Neutrophil (primary cell): ENCODE results near the gene C9orf152.

Source experiments
- H3K27ac ChIP-seq: fragments of 200-600 bp; sonication (generic); 2 replicates; pipeline ENCODE4 v1.5.1; 2016; ENCODE audit warnings: mild to moderate bottlenecking, moderate library complexity
- H3K27me3 ChIP-seq: fragments of 200-600 bp; sonication (generic); 2 replicates; pipeline ENCODE4 v1.6.0; 2016; ENCODE audit warnings: mild to moderate bottlenecking
- H3K36me3 ChIP-seq: fragments of 200-600 bp; sonication (generic); 2 replicates; pipeline ENCODE4 v1.5.1; 2017
- H3K4me1 ChIP-seq, 2 experiments: fragments of 200-600 bp in 1 of 2; sonication (generic) in 1 of 2; 1 replicate in 1 of 2; 2 replicates in 1 of 2; pipeline versions ENCODE4 v1.5.1 to v1.6.1; 2013 to 2016; ENCODE audit warnings: low read depth in 1 of 2, low read length in 1 of 2, mild to moderate bottlenecking in 1 of 2, moderate library complexity in 1 of 2; ENCODE audit not compliant: control insufficient read depth in 1 of 2, insufficient read depth in 1 of 2
- H3K4me3 ChIP-seq, 2 experiments: fragments of 200-600 bp in 1 of 2; sonication (generic) in 1 of 2; 1 replicate in 1 of 2; 2 replicates in 1 of 2; pipeline ENCODE4 v1.5.1; 2013 to 2016; ENCODE audit warnings: low read depth in 1 of 2, low read length in 1 of 2, mild to moderate bottlenecking in 1 of 2, moderate library complexity in 1 of 2
- H3K9me3 ChIP-seq: fragments of 200-600 bp; sonication (generic); 2 replicates; pipeline ENCODE4 v1.5.1; 2016
- CTCF ChIP-seq: fragments of 200-600 bp; sonication (generic); IDR thresholded peaks from 2 replicates; pipeline ENCODE4 v1.5.1; 2016; ENCODE audit warnings: antibody characterized with exemption

The C9orf152 gene

DNA sequence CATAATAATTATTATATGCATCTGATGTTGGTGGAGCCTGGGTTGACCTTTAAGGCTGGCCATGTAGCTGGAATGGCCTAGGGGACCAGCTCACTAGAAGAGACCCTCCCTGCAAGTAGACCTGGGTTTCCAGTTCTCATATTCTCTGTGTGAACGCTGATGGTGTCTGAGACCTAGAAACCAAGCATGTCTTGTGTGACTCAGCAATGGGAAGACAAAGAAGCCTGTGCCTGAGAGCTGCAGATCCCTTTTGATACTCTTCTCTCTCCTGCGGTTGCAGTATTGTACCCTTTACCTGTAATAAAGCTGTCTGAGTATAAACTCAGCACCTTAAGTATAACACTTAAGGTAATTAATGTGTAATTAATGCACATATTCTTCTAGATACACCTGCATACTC lies 22.2 kb downstream of the C9orf152 start:
- Histone ChIP-seq H3K4me1 (peaks cover 0 to 5% of the 10 kb centered on the region in 2 experiments), H3K27me3 (no peaks in the 10 kb centered on the region), H3K9me3 (no peaks in the 10 kb centered on the region), H3K36me3 (no peaks in the 10 kb centered on the region), H3K4me3 (no peak overlapping the region), H3K27ac (no peak overlapping the region)
- TF ChIP-seq CTCF: no peak

DNA sequence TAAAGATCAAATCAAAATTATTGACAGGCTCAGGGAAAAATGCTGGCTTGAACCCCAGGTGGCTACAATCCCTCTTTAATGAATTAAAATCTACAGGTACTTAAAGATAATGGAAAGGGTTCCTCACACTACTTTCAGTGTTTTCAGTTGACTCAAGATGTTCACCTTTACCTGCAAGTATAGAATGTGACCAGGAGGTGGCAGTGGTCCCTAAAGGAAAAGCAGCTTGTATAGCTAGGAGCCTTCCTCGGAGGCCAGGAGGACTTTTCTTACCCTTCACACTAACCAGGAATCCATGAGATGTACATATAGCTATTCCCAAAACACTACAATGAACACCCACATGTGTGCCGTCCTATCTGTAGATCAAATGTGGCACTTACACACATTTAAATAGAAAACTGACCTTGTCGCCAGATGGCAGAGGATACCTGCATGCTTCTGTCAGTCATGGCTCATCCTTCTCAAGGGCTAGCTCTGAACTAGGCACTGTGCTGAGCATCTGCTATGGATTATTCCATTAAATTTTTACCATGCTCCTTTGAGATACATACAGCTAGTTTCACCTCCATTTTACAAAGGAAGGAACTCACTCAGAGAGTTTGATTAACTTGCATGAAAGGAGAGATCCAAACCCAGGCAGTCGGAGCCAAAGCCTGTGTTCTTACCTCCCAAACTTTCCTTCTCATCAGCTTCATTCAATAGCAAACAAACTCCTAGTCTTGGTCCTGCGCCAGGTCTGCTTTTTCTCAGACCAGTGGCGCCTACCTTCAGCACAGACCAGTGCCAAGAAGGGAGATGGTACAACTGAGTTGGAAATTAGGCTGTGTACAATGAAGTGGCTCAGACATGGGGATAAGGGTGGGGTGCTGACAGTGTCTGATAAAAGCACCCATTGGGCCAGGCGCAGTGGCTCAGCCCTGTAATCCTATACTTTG lies 24.5 kb downstream of the C9orf152 start:
- no peak overlapping the region for H3K4me3 ChIP-seq

GRCh38 chr9:110180511-110181434 lies 27.2 kb downstream of the C9orf152 start:
- H3K9me3 ChIP-seq: no peaks in the 10 kb centered on the region

More for the DNA sequence above, 24.5 kb downstream of the C9orf152 start:
- H3K36me3 ChIP-seq: no peaks in the 10 kb centered on the region
- H3K4me1 ChIP-seq: peaks cover 0 to 10% of the 10 kb centered on the region in 2 experiments
- no peaks in the 10 kb centered on the region for H3K9me3 ChIP-seq
- H3K27me3 ChIP-seq: no peaks in the 10 kb centered on the region
- peak; percentile 71 for TF ChIP-seq CTCF
- H3K27ac ChIP-seq: no peak overlapping the region

DNA sequence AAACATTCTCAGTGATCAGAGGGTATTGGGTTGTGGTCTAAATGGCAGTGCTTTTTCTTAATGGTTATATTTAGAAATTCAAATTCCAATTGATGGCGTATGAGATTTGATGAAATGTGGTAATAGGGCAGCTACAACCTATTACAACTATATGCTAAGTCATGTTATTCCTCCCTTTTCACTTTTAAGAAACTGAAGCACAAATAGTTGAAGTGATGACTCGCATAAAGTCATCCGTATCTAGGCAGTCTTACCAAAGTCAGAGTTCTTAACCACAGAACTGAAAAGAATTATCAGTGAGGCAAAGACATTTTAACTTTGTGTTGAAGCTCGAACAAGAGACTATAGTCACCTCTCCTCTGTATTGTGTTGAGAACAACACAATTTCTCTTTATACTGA lies 28.2 kb downstream of the C9orf152 start:
- H3K9me3 ChIP-seq: no peaks in the 10 kb centered on the region
- H3K4me3 ChIP-seq: no peak overlapping the region
- H3K27me3 ChIP-seq: no peaks in the 10 kb centered on the region
- no peak for TF ChIP-seq CTCF
- H3K4me1 ChIP-seq: peaks cover 0 to 10% of the 10 kb centered on the region in 2 experiments
- no peaks in the 10 kb centered on the region for H3K36me3 ChIP-seq
- no peak overlapping the region for H3K27ac ChIP-seq

More at GRCh38 chr9:110180511-110181434, 27.2 kb downstream of the C9orf152 start:
- H3K4me1 ChIP-seq: peaks cover 0 to 10% of the 10 kb centered on the region in 2 experiments
- H3K27ac ChIP-seq: no peak overlapping the region
- no peaks in the 10 kb centered on the region for H3K36me3 ChIP-seq
- TF ChIP-seq CTCF: no peak
- H3K4me3 ChIP-seq: no peak overlapping the region
- no peaks in the 10 kb centered on the region for H3K27me3 ChIP-seq

- no peak overlapping the region for H3K4me3 ChIP-seq
- no peaks in the 10 kb centered on the region for H3K36me3 ChIP-seq
- no peak overlapping the region for H3K27ac ChIP-seq
- no peaks in the 10 kb centered on the region for H3K9me3 ChIP-seq
- H3K27me3 ChIP-seq: no peaks in the 10 kb centered on the region
- peaks cover 0 to 8% of the 10 kb centered on the region in 2 experiments for H3K4me1 ChIP-seq
- TF ChIP-seq CTCF: no peak
These were observed 29.7 kb downstream of the C9orf152 start for GRCh38 chr9:110178281-110178680.
